IMR-90 (cell line): ENCODE data around the gene GNAZ. TPM values are rescaled to one million over a fixed set of nuclear protein-coding genes. Genes with fewer than 3 reads are reported as not detected.

Experiments used
- ATAC-seq: fragments of 200-7000 bp; cut with Tn5 transposase; 2 replicates; pipeline ENCODE4 v1.9.1; 2020; ENCODE audit warnings: low read depth, mild to moderate bottlenecking, moderate library complexity
- BruUV-seq: library from RNA; stranded (reverse); fragments of 400-500 nt; replicated peaks from 2 replicates; lab custom pipeline; 2021; lab: Mats Ljungman, UMichigan
- CTCF ChIA-PET: fragments of 300-600 bp; formaldehyde crosslinking; extraction: SDS; loops from one replicate; lab custom pipeline; 2021; ENCODE audit warnings: antibody characterized with exemption; lab: Yijun Ruan, JAX
- POLR2A ChIA-PET: fragments of 300-600 bp; sonication (Branson Sonifier 250); formaldehyde crosslinking; loops from one replicate; lab custom pipeline; 2022; ENCODE audit warnings: antibody characterized with exemption; ENCODE audit not compliant: unreplicated experiment; lab: Charles Lee
- DNase-seq: peaks from one replicate; pipeline ENCODE4 v3.0.0; 2013
- H2AFZ ChIP-seq: replicated peaks from 2 replicates; pipeline ENCODE3; 2013; ENCODE audit warnings: low read length, mild to moderate bottlenecking; ENCODE audit not compliant: poor library complexity
- H2AK5ac ChIP-seq: 2 replicates; pipeline ENCODE4 v1.6.1; 2013; ENCODE audit warnings: low read depth, low read length, inconsistent platforms
- H2AK9ac ChIP-seq: replicated peaks from 2 replicates; pipeline ENCODE3; 2013; ENCODE audit warnings: mild to moderate bottlenecking, low read depth, low read length, moderate library complexity; ENCODE audit not compliant: poor library complexity
- H2BK120ac ChIP-seq: 2 replicates; pipeline ENCODE4 v1.6.1; 2013; ENCODE audit warnings: low read depth, low read length, inconsistent platforms
- H2BK15ac ChIP-seq: 3 replicates; pipeline ENCODE4 v1.6.1; 2013; ENCODE audit warnings: low read depth, low read length, inconsistent platforms
- H2BK20ac ChIP-seq: 2 replicates; pipeline ENCODE4 v1.6.1; 2013; ENCODE audit warnings: low read depth, mild to moderate bottlenecking, inconsistent platforms, low read length, moderate library complexity
- H2BK5ac ChIP-seq: 2 replicates; pipeline ENCODE4 v1.6.1; 2013; ENCODE audit warnings: mild to moderate bottlenecking, low read depth, low read length, inconsistent platforms; ENCODE audit not compliant: poor library complexity, severe bottlenecking
- H3K14ac ChIP-seq: replicated peaks from 2 replicates; pipeline ENCODE4 v1.6.1; 2013; ENCODE audit warnings: low read depth, low read length, inconsistent platforms
- H3K18ac ChIP-seq: 2 replicates; pipeline ENCODE4 v1.6.1; 2013; ENCODE audit warnings: low read depth, low read length, control low read depth
- H3K23ac ChIP-seq: 2 replicates; pipeline ENCODE4 v1.6.1; 2013; ENCODE audit warnings: low read depth, low read length, inconsistent platforms
- H3K27ac ChIP-seq: 2 replicates; pipeline ENCODE4 v1.5.1; 2013; ENCODE audit warnings: mild to moderate bottlenecking, control low read depth, low read length; ENCODE audit not compliant: insufficient read depth
- H3K27me3 ChIP-seq: 2 replicates; pipeline ENCODE4 v1.6.1; 2013; ENCODE audit warnings: low read length; ENCODE audit not compliant: control insufficient read depth, insufficient read depth
- H3K36me3 ChIP-seq: 2 replicates; pipeline ENCODE4 v1.6.1; 2013; ENCODE audit warnings: low read length, mixed read lengths; ENCODE audit not compliant: control insufficient read depth, insufficient read depth
- H3K4ac ChIP-seq: 2 replicates; pipeline ENCODE4 v1.6.1; 2013; ENCODE audit warnings: low read depth, low read length, inconsistent platforms
- H3K4me1 ChIP-seq: 2 replicates; pipeline ENCODE4 v1.6.1; 2013; ENCODE audit warnings: low read length, mixed read lengths; ENCODE audit not compliant: control insufficient read depth, insufficient read depth
- H3K4me2 ChIP-seq: 2 replicates; pipeline ENCODE4 v1.6.1; 2013; ENCODE audit warnings: low read depth, mild to moderate bottlenecking, control low read depth, low read length, moderate library complexity
- H3K4me3 ChIP-seq: 2 replicates; pipeline ENCODE4 v1.5.1; 2013; ENCODE audit warnings: low read depth, mild to moderate bottlenecking, control low read depth, low read length, moderate library complexity; ENCODE audit not compliant: insufficient read depth
- H3K56ac ChIP-seq: 2 replicates; pipeline ENCODE4 v1.6.1; 2013; ENCODE audit warnings: low read length, inconsistent platforms; ENCODE audit not compliant: insufficient read depth; ENCODE audit errors: extremely low read depth
- H3K79me1 ChIP-seq, 2 experiments: 2 replicates each; pipeline ENCODE4 v1.6.1; 2013; ENCODE audit warnings: low read length in 2 of 2, inconsistent platforms in 1 of 2, low read depth in 1 of 2
- H3K9ac ChIP-seq: 2 replicates; pipeline ENCODE4 v1.6.1; 2013; ENCODE audit warnings: low read depth, low read length, control low read depth
- H3K9me1 ChIP-seq: 2 replicates; pipeline ENCODE4 v1.6.1; 2013; ENCODE audit warnings: low read length, inconsistent platforms; ENCODE audit not compliant: insufficient read depth
- H3K9me3 ChIP-seq: 2 replicates; pipeline ENCODE4 v1.6.1; 2013; ENCODE audit warnings: low read length; ENCODE audit not compliant: control insufficient read depth, insufficient read depth
- H4K20me1 ChIP-seq: 2 replicates; pipeline ENCODE4 v1.6.1; 2013; ENCODE audit warnings: low read length, inconsistent platforms; ENCODE audit not compliant: insufficient read depth
- H4K5ac ChIP-seq: 2 replicates; pipeline ENCODE4 v1.6.1; 2013; ENCODE audit warnings: mild to moderate bottlenecking, low read depth, low read length, control low read depth
- H4K8ac ChIP-seq, 2 experiments: 2 replicates each; pipeline ENCODE4 v1.6.1; 2013; ENCODE audit warnings: low read depth in 2 of 2, low read length in 2 of 2, control low read depth in 1 of 2, inconsistent platforms in 1 of 2
- H4K91ac ChIP-seq: 2 replicates; pipeline ENCODE4 v1.6.1; 2013; ENCODE audit warnings: low read depth, low read length, inconsistent platforms; ENCODE audit not compliant: insufficient read depth
- BHLHE40 ChIP-seq: fragments of 150-350 bp; IDR thresholded peaks from 2 replicates; pipeline ENCODE4 v1.6.1; 2016; ENCODE audit warnings: mild to moderate bottlenecking, low read depth, low read length
- CEBPB ChIP-seq: IDR thresholded peaks from 2 replicates; pipeline ENCODE4 v1.6.1; 2012; ENCODE audit warnings: low read depth, low read length, improper control_type of control experiment
- CHD1 ChIP-seq: IDR thresholded peaks from 2 replicates; pipeline ENCODE4 v1.6.1; 2012; ENCODE audit warnings: low read depth, low read length, improper control_type of control experiment
- FOS ChIP-seq: fragments of 150-350 bp; IDR thresholded peaks from 2 replicates; pipeline ENCODE4 v1.6.1; 2016; ENCODE audit warnings: low read depth, low read length
- MAFK ChIP-seq: IDR thresholded peaks from 2 replicates; pipeline ENCODE4 v1.6.1; 2012; ENCODE audit warnings: low read depth, low read length, improper control_type of control experiment
- MAZ ChIP-seq: IDR thresholded peaks from 2 replicates; pipeline ENCODE4 v1.6.1; 2012; ENCODE audit warnings: low read depth, mild to moderate bottlenecking, low read length, improper control_type of control experiment, moderate library complexity, borderline replicate concordance
- MXI1 ChIP-seq: IDR thresholded peaks from 2 replicates; pipeline ENCODE4 v1.6.1; 2012; ENCODE audit warnings: low read depth, mild to moderate bottlenecking, low read length, moderate library complexity, borderline replicate concordance
- NFE2L2 ChIP-seq: fragments of 150-350 bp; IDR thresholded peaks from 2 replicates; pipeline ENCODE4 v1.6.1; 2016; ENCODE audit warnings: low read depth, mild to moderate bottlenecking, low read length
- POLR2A ChIP-seq: IDR thresholded peaks from 2 replicates; pipeline ENCODE4 v1.6.1; 2012; ENCODE audit warnings: mild to moderate bottlenecking, low read depth, low read length
- RAD21 ChIP-seq: IDR thresholded peaks from 2 replicates; pipeline ENCODE4 v1.6.1; 2012; ENCODE audit warnings: low read length, improper control_type of control experiment
- RCOR1 ChIP-seq: IDR thresholded peaks from 2 replicates; pipeline ENCODE4 v1.6.1; 2012; ENCODE audit warnings: mild to moderate bottlenecking, low read length, improper control_type of control experiment; ENCODE audit not compliant: insufficient replicate concordance
- RFX5 ChIP-seq: IDR thresholded peaks from 2 replicates; pipeline ENCODE4 v1.8.0; 2012; ENCODE audit warnings: low read depth, mild to moderate bottlenecking, low read length, moderate library complexity
- SMC3 ChIP-seq: fragments of 150-350 bp; IDR thresholded peaks from 2 replicates; pipeline ENCODE4 v1.6.1; 2016; ENCODE audit warnings: low read depth, mild to moderate bottlenecking, antibody characterized with exemption, low read length, moderate library complexity
- WGBS, 2 experiments: methylation state at CpG; one replicate each; pipeline versions ENCODE4 v1.1.5 to v1.1.7; 2013; ENCODE audit warnings: missing lambda C conversion rate in 2 of 2; ENCODE audit not compliant: insufficient read length in 1 of 2; ENCODE audit errors: extremely low coverage in 2 of 2; 5-methylcytosine and 5-hydroxymethylcytosine counted together
- dilution Hi-C: fragments of 300-500 bp; cut with HindIII; formaldehyde crosslinking; loops from one replicate; pipeline ENCODE4 v1.14.3; 2018; ENCODE audit warnings: low sequenced_read_pairs; ENCODE audit not compliant: unreplicated experiment
- in situ Hi-C: fragments of 300-500 bp; cut with MboI; formaldehyde crosslinking; loops from 3 replicates; pipeline ENCODE4 v1.14.3; 2019; ENCODE audit warnings: low sequenced_read_pairs, inconsistent platforms, mixed read lengths
- intact Hi-C: fragments of 100-400 bp; cut with micrococcal nuclease; formaldehyde crosslinking; loops from 2 replicates; pipeline ENCODE4 v1.10.0; 2022
- polyA plus RNA-seq, 3 experiments: library from polyadenylated mRNA; depleted of rRNA; stranded (reverse); fragments of >200 nt; gene quantifications; 2 replicates each; pipeline ENCODE4 v1.2.3, GENCODE V29; 2012; ENCODE audit warnings: low replicate concordance in 1 of 3
- total RNA-seq: library from RNA; depleted of rRNA; stranded (reverse); fragments of >200 nt; gene quantifications from 2 replicates; pipeline ENCODE4 v1.2.3, GENCODE V29; 2012
- TF ChIP-seq, protein P1 (sequence below): fragments of 150-350 bp; IDR thresholded peaks from 2 replicates; pipeline ENCODE4 v1.6.1; 2016; ENCODE audit warnings: low read depth, mild to moderate bottlenecking, low read length, moderate library complexity, borderline replicate concordance
- TF ChIP-seq, protein P2 (sequence below): fragments of 150-350 bp; IDR thresholded peaks from 2 replicates; pipeline ENCODE4 v1.6.1; 2017; ENCODE audit warnings: mild to moderate bottlenecking, antibody characterized with exemption, low read length, low read depth
- TF ChIP-seq, protein P3 (sequence below): conservative IDR thresholded peaks from 2 replicates; pipeline ENCODE4 v1.5.1; 2012; ENCODE audit warnings: mild to moderate bottlenecking, low read depth, low read length, improper control_type of control experiment

GNAZ gene
- total and polyA plus RNA-seq, 2 of the 4 experiments (the other 2 are of a cell fraction) = 1.5 to 2.5 TPM

DNA sequence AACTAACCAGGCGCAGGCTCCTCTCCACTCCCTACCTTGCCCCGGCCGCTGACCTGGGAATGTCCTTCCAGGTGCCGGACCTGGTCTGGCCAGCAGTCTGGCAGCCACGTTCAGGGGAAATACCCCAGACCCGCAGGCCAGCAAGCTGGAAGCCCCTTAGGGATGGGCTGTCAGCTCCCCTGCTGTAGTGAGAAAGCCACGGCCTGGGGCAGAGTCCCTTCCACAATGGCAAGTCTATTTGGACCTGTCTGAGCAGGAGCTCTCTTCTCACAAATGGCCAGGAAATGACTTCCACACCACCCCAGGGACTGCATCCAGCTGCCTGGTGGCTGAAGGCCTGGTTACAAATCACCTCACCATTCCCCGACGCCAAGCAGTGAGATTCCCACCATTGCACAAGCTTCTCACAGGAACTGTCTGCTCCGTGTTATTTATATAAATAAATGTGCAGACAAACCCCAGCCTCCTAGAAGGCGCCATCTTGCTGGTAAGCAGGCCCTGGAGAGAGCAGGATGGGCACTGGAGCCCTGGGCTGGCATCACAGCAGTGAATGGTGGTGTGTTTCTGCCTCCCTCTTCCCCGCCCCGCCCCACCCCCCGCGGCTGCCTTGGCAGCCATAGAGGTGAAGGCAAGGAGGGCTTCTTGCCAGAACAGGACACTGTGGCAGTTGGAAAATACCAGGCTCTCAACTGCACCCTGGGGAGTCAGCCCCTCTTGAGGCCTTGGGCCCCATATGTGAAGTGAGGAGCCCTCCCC lies 47.8 kb downstream of the GNAZ start:
- Histone ChIP-seq H2AK5ac (no peak overlapping the region), H3K14ac (no peak overlapping the region), H3K9ac (no peak overlapping the region), H3K79me1 (no peaks in the 10 kb centered on the region), H2BK120ac (no peak overlapping the region), H4K5ac (no peak overlapping the region), H3K9me1 (no peaks in the 10 kb centered on the region), H3K23ac (no peak overlapping the region), H3K56ac (no peak overlapping the region), H3K4me3 (no peak overlapping the region), H4K91ac (no peak overlapping the region), H3K18ac (no peak overlapping the region), H3K9me3 (no peaks in the 10 kb centered on the region), H3K27me3 (no peaks in the 10 kb centered on the region; the same call in 1 of the 2 replicates), H2BK15ac (no peak overlapping the region), H3K36me3 (no peaks in the 10 kb centered on the region), H3K27ac (no peak overlapping the region), H3K4me2 (no peak overlapping the region), H2BK20ac (no peak overlapping the region), H4K20me1 (no peaks in the 10 kb centered on the region; the same call in 1 of the 2 replicates), H4K8ac (no peak overlapping the region), H2BK5ac (no peak overlapping the region), H3K4ac (no peak overlapping the region), H3K4me1 (no peaks in the 10 kb centered on the region), H2AK9ac (no peak overlapping the region), H2AFZ (no peak overlapping the region)
- WGBS, 2 experiments = 73% methylated on average over 3 of the region's 15 CpGs; no CpG with 5 or more reads in 1 of the 2 experiments
- CTCF ChIA-PET = no interaction called here
- DNase-seq (no peak), ATAC-seq (no peak)
- POLR2A ChIA-PET = no interaction called here
- no TSS peak for BruUV-seq
- dilution Hi-C loops = no loop called here
- intact Hi-C loops = no loop called here
- no peak for TF ChIP-seq CEBPB
- no peak for TF ChIP-seq RCOR1
- TF ChIP-seq, protein P1, sequence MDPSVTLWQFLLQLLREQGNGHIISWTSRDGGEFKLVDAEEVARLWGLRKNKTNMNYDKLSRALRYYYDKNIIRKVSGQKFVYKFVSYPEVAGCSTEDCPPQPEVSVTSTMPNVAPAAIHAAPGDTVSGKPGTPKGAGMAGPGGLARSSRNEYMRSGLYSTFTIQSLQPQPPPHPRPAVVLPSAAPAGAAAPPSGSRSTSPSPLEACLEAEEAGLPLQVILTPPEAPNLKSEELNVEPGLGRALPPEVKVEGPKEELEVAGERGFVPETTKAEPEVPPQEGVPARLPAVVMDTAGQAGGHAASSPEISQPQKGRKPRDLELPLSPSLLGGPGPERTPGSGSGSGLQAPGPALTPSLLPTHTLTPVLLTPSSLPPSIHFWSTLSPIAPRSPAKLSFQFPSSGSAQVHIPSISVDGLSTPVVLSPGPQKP = no peak
- TF ChIP-seq FOS = no peak
- TF ChIP-seq BHLHE40 = no peak
- TF ChIP-seq POLR2A = no peak
- no peak for TF ChIP-seq MXI1
- TF ChIP-seq RFX5 = no peak
- TF ChIP-seq NFE2L2 = no peak
- TF ChIP-seq, protein P2, sequence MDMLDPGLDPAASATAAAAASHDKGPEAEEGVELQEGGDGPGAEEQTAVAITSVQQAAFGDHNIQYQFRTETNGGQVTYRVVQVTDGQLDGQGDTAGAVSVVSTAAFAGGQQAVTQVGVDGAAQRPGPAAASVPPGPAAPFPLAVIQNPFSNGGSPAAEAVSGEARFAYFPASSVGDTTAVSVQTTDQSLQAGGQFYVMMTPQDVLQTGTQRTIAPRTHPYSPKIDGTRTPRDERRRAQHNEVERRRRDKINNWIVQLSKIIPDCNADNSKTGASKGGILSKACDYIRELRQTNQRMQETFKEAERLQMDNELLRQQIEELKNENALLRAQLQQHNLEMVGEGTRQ = no peak
- no peak for TF ChIP-seq MAFK
- TF ChIP-seq SMC3 = no peak
- TF ChIP-seq RAD21 = no peak
- no peak for TF ChIP-seq MAZ
- no peak for TF ChIP-seq CHD1
- TF ChIP-seq, protein P3, sequence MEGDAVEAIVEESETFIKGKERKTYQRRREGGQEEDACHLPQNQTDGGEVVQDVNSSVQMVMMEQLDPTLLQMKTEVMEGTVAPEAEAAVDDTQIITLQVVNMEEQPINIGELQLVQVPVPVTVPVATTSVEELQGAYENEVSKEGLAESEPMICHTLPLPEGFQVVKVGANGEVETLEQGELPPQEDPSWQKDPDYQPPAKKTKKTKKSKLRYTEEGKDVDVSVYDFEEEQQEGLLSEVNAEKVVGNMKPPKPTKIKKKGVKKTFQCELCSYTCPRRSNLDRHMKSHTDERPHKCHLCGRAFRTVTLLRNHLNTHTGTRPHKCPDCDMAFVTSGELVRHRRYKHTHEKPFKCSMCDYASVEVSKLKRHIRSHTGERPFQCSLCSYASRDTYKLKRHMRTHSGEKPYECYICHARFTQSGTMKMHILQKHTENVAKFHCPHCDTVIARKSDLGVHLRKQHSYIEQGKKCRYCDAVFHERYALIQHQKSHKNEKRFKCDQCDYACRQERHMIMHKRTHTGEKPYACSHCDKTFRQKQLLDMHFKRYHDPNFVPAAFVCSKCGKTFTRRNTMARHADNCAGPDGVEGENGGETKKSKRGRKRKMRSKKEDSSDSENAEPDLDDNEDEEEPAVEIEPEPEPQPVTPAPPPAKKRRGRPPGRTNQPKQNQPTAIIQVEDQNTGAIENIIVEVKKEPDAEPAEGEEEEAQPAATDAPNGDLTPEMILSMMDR = no peak
- in situ Hi-C loops = no loop called here
